ENCODE data around the gene PLCD1.

PLCD1 gene

GRCh38 chr3:38004415-38005075 is 24.9 kb downstream of the PLCD1 start:
- peak; percentile 39 for TF ChIP-seq CTCF (IDR thresholded peaks at IDR 0.05; ENCODE audit: extremely low read depth, missing control alignments)
- peak; percentile 51 for DNase-seq (ENCODE audit: low spot score)

- no peak for DNase-seq (ENCODE audit: low spot score)
- no peak for TF ChIP-seq CTCF (IDR thresholded peaks at IDR 0.05; ENCODE audit: extremely low read depth, missing control alignments)
These were observed 25.5 kb downstream of the PLCD1 start for GRCh38 chr3:38003817-38004414.

GRCh38 chr3:38003371-38003816 is 26.0 kb downstream of the PLCD1 start:
- peak; percentile 71 for DNase-seq (ENCODE audit: low spot score)
- TF ChIP-seq CTCF (IDR thresholded peaks at IDR 0.05; ENCODE audit: extremely low read depth, missing control alignments), result peak; percentile 61

GRCh38 chr3:38002940-38003339 is 26.5 kb downstream of the PLCD1 start:
- no peak for TF ChIP-seq CTCF (IDR thresholded peaks at IDR 0.05; ENCODE audit: extremely low read depth, missing control alignments)

GRCh38 chr3:38002291-38002876 is 27.1 kb downstream of the PLCD1 start:
- no peak for TF ChIP-seq CTCF (IDR thresholded peaks at IDR 0.05; ENCODE audit: extremely low read depth, missing control alignments)
- no peak for DNase-seq (ENCODE audit: low spot score)

More at GRCh38 chr3:38002940-38003339, 26.5 kb downstream of the PLCD1 start:
- no peak for DNase-seq (ENCODE audit: low spot score)

GRCh38 chr3:38001456-38002081 is 27.9 kb downstream of the PLCD1 start:
- DNase-seq (ENCODE audit: low spot score), result no peak
- TF ChIP-seq CTCF (IDR thresholded peaks at IDR 0.05; ENCODE audit: extremely low read depth, missing control alignments), result no peak

GRCh38 chr3:38000965-38001455 is 28.4 kb downstream of the PLCD1 start:
- TF ChIP-seq CTCF (IDR thresholded peaks at IDR 0.05; ENCODE audit: extremely low read depth, missing control alignments), result no peak
- DNase-seq (ENCODE audit: low spot score), result no peak
